Parathyroid adenoma (tissue), 2 donors: Measurements from ENCODE around the gene SCCPDH.

ENCODE experiments used
- H2AFZ ChIP-seq: fragments of 300-600 bp; sonication (generic); one replicate; pipeline ENCODE4 v1.7.0; 2017; ENCODE audit warnings: antibody characterized with exemption, mild to moderate bottlenecking
- H3K27ac ChIP-seq: fragments of 300-600 bp; sonication (generic); one replicate; pipeline ENCODE4 v1.7.0; 2017
- H3K27me3 ChIP-seq: fragments of 300-600 bp; sonication (generic); one replicate; pipeline ENCODE4 v1.7.0; 2017; ENCODE audit warnings: low read length; ENCODE audit not compliant: control insufficient read depth, insufficient read depth
- H3K36me3 ChIP-seq: fragments of 300-600 bp; sonication (generic); one replicate; pipeline ENCODE4 v1.7.0; 2017; ENCODE audit warnings: low read length; ENCODE audit not compliant: control insufficient read depth, insufficient read depth
- H3K4me1 ChIP-seq: fragments of 300-600 bp; sonication (generic); one replicate; pipeline ENCODE4 v1.7.0; 2017; ENCODE audit warnings: control low read depth
- H3K4me2 ChIP-seq: fragments of 300-600 bp; sonication (generic); one replicate; pipeline ENCODE4 v1.7.0; 2017; ENCODE audit warnings: low read length
- H3K4me3 ChIP-seq: fragments of 300-600 bp; sonication (generic); one replicate; pipeline ENCODE4 v1.7.0; 2017; ENCODE audit warnings: low read depth, low read length
- H3K79me2 ChIP-seq: fragments of 300-600 bp; sonication (generic); one replicate; pipeline ENCODE4 v1.7.0; 2017; ENCODE audit warnings: control low read depth
- H3K9ac ChIP-seq: fragments of 300-600 bp; sonication (generic); one replicate; pipeline ENCODE4 v1.7.0; 2017; ENCODE audit warnings: mild to moderate bottlenecking
- H3K9me3 ChIP-seq: fragments of 300-600 bp; sonication (generic); one replicate; pipeline ENCODE4 v1.7.0; 2017; ENCODE audit warnings: low read length; ENCODE audit not compliant: control insufficient read depth
- CTCF ChIP-seq: fragments of 300-600 bp; sonication (generic); IDR thresholded peaks from one replicate; pipeline ENCODE4 v1.7.0; 2017; ENCODE audit warnings: antibody characterized with exemption, mild to moderate bottlenecking
- donor health status: primary hyperparathyroidism.

SCCPDH gene

GRCh38 chr1:246797597-246797996 lies 73.4 kb downstream of the SCCPDH start:
- no peaks in the 10 kb centered on the region for H3K79me2 ChIP-seq
- H3K4me2 ChIP-seq, result no peak overlapping the region
- H3K4me1 ChIP-seq, result no peaks in the 10 kb centered on the region
- TF ChIP-seq CTCF, result no peak
- no peak overlapping the region for H3K9ac ChIP-seq
- no peak overlapping the region for H3K4me3 ChIP-seq
- no peaks in the 10 kb centered on the region for H3K27me3 ChIP-seq
- no peak overlapping the region for H2AFZ ChIP-seq
- H3K36me3 ChIP-seq, result no peaks in the 10 kb centered on the region
- no peaks in the 10 kb centered on the region for H3K9me3 ChIP-seq
- no peak overlapping the region for H3K27ac ChIP-seq

GRCh38 chr1:246798107-246798506 lies 73.9 kb downstream of the SCCPDH start:
- H3K9ac ChIP-seq, result no peak overlapping the region
- no peaks in the 10 kb centered on the region for H3K79me2 ChIP-seq
- no peaks in the 10 kb centered on the region for H3K27me3 ChIP-seq
- H3K4me2 ChIP-seq, result no peak overlapping the region
- no peak overlapping the region for H3K27ac ChIP-seq
- H3K4me3 ChIP-seq, result no peak overlapping the region
- H3K9me3 ChIP-seq, result no peaks in the 10 kb centered on the region
- no peak for TF ChIP-seq CTCF
- no peaks in the 10 kb centered on the region for H3K36me3 ChIP-seq
- H3K4me1 ChIP-seq, result no peaks in the 10 kb centered on the region
- H2AFZ ChIP-seq, result no peak overlapping the region

- Histone ChIP-seq H3K9ac (no peak overlapping the region), H3K79me2 (no peaks in the 10 kb centered on the region)
Measured at GRCh38 chr1:246798606-246799496, 74.6 kb downstream of the SCCPDH start.

GRCh38 chr1:246800356-246800755 lies 76.1 kb downstream of the SCCPDH start:
- no peaks in the 10 kb centered on the region for H3K79me2 ChIP-seq
- no peaks in the 10 kb centered on the region for H3K27me3 ChIP-seq
- no peak overlapping the region for H3K9ac ChIP-seq
- H3K27ac ChIP-seq, result no peak overlapping the region
- no peaks in the 10 kb centered on the region for H3K4me1 ChIP-seq
- H2AFZ ChIP-seq, result no peak overlapping the region
- no peak overlapping the region for H3K4me2 ChIP-seq
- TF ChIP-seq CTCF, result no peak
- no peaks in the 10 kb centered on the region for H3K36me3 ChIP-seq
- H3K4me3 ChIP-seq, result no peak overlapping the region
- no peaks in the 10 kb centered on the region for H3K9me3 ChIP-seq

More at GRCh38 chr1:246798606-246799496, 74.6 kb downstream of the SCCPDH start:
- Histone ChIP-seq H3K27ac (no peak overlapping the region), H3K27me3 (no peaks in the 10 kb centered on the region), H3K4me2 (no peak overlapping the region), H3K36me3 (no peaks in the 10 kb centered on the region), H3K4me3 (no peak overlapping the region), H2AFZ (no peak overlapping the region), H3K4me1 (no peaks in the 10 kb centered on the region), H3K9me3 (no peaks in the 10 kb centered on the region)
- TF ChIP-seq CTCF, result no peak

GRCh38 chr1:246800756-246801155 lies 76.5 kb downstream of the SCCPDH start:
- TF ChIP-seq CTCF, result no peak
- Histone ChIP-seq H2AFZ (no peak overlapping the region), H3K4me1 (no peaks in the 10 kb centered on the region), H3K4me3 (no peak overlapping the region), H3K79me2 (no peaks in the 10 kb centered on the region), H3K4me2 (no peak overlapping the region), H3K27me3 (no peaks in the 10 kb centered on the region), H3K9ac (no peak overlapping the region), H3K36me3 (no peaks in the 10 kb centered on the region), H3K27ac (no peak overlapping the region), H3K9me3 (no peaks in the 10 kb centered on the region)
